ENCODE data around the gene PTPRK. TPM values are rescaled to one million over a fixed set of nuclear protein-coding genes. Genes with fewer than 3 reads are reported as not detected.

The PTPRK gene
- total and polyA plus RNA-seq, 2 experiments from 2014 or later, result 26.9 to 56.4 TPM

DNA sequence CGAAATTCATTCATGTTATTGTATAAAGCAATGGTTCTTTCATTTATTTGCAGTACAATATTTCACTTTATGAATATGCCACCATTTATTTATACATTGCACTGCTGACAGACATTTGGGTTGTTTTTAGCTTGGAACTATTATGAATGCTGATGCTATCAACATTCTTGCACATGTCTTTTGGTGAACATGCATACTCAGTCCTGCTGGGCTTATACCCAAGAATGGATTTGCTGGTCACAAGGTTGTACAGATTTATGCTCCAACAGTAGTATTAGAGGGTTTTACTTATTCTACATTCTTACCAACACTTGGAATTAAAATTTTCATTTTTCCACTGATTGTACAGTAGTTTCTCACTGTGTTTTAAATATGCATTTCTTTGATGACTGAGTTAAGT, 126.2 kb downstream of the PTPRK start (continued):
- TF ChIP-seq ZNF462 (CRISPR knock-in tag; IDR thresholded peaks at IDR 0.05) (no peak), ZNF114 (CRISPR knock-in tag; IDR thresholded peaks at IDR 0.05) (no peak), REST (IDR thresholded peaks at IDR 0.05; ENCODE audit: unreplicated experiment) (no peak), CREB1 (CRISPR knock-in tag; IDR thresholded peaks at IDR 0.05; ENCODE audit: low read depth) (no peak), EZH2 (IDR thresholded peaks at IDR 0.05; ENCODE audit: low read depth, unreplicated experiment) (no peak), POLR2AphosphoS5 (IDR thresholded peaks at IDR 0.05; ENCODE audit: low read depth) (no peak), NANOG (IDR thresholded peaks at IDR 0.05; ENCODE audit: borderline replicate concordance) (no peak)
